ENCODE data around the gene SORL1.

The SORL1 gene

DNA sequence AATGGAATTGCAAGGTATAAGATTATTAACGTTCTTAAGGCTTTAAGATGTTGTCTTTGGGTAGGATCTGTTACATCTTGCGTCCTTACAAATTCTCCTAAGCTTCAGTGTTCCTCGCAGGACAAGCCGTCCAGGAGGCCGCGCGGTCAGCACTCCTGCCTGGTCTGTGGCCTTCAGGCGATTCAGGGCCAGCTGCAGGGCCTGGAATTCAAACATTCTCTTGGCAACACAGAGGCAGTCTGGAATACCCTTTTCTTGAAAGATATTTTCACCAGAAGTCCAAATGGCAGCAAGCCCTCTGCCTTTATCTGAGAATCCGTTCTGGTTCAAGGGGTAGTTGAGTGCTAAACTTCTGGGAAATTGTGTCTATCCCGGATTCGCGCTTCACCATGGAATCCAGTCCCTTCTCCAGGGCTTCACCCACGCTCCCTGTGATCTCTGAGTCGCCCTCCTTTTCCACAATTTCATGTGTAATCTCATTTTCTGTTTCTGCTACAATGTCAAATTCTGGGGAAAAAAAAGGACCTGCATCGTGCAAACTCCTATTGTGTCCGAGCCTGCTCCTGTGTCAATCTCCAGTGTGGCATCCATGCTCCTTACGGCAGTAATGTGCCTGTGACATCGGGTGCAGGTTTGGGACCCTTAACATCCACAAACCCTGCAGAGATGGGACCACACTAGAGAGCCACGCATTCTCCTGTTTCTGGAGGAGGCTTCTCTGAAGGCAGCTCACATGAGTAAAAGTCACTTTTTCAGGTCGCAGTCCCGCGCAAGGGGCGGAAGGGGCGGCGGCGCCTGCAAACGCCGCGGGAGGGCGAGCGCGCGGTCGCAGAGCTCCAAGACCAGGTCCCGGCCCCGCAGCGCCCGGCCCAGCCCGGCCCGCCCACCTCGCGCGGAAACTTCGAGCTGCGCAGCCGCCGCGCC, 25.4 kb upstream of the SORL1 start:
- peak; percentile 27 to 32 for DNase-seq (ENCODE audit: low read depth in 2 of 2)

- no peak for DNase-seq (ENCODE audit: low read depth in 2 of 2)
Observed at GRCh38 chr11:121427400-121427744, 24.7 kb upstream of the SORL1 start.

GRCh38 chr11:121429556-121429955, 22.6 kb upstream of the SORL1 start:
- DNase-seq (ENCODE audit: low read depth in 2 of 2): no peak

GRCh38 chr11:121431820-121432526, 20.1 kb upstream of the SORL1 start:
- no peak for DNase-seq (ENCODE audit: low read depth in 2 of 2)

DNA sequence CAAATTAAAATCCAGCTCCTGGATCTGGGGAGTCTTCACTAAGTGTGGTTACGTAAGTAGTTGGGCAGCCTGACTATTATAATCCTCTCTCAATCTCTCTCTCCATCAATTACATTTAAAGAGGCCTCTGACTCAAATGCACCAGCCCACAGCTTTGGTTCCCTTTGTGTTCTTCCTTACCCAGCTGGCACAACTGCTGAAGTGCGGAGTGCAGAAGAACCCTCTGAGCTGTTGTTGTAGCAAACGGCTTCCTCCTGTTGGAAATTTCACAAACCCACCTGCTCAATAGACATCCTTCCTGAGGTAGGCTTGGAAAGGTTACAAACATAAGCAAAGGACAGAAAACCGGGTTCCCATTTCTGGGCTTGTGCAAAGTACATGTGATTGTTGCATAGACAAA, 17.0 kb upstream of the SORL1 start:
- DNase-seq (ENCODE audit: low read depth in 2 of 2): no peak

GRCh38 chr11:121435551-121436511, 16.3 kb upstream of the SORL1 start:
- DNase-seq (ENCODE audit: low read depth in 2 of 2): no peak

DNA sequence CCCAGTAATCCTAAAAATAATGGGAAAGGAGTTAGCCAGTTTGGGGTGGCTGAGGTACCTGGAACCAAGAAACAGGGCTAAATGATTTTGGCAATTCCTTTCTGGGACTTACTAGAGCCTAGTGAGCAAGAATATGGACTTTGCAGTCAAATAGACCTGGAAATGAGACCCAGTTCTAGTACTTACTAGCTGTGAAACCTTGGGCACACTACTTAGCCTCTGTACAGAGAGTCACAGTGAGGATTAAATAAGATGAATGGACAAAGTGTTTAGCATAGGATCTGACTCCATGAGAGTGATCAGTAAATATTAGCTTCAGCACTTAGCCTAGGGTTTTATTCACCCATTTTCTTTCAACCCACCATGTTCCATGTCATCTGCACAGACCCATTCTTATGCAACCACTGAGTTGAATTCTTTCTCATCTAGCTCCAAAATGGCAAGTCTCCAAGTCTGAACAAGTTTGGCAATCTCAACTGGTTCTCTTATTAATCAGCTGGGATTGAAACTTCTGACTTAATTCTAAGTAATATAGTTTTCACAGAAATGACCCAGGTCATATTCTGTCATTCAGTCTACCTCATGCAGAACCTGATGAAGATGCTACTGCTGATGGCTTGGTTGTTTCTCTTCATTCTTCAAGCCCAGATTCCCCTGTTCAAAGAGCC, 15.0 kb upstream of the SORL1 start:
- no peak for DNase-seq (ENCODE audit: low read depth in 2 of 2)

DNA sequence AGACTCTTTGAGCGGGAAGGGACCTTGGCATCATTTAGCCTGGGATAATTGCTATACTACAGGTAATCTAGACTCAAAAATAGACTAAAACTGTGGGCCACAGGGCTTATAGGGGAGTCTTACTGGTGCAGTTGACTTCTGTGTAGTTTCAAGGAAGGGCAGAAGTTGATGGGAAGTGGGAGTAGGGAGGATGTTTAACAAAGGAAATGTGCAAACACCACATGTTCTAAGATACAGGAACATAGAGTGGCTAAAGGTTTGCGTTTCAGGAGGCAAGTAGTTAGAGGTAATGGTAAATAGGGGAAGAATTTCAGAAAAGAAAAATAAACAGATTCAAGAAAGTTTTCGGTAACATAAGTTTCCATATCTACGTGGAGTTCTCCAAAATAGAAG, 14.4 kb upstream of the SORL1 start:
- DNase-seq (ENCODE audit: low read depth in 2 of 2): no peak

GRCh38 chr11:121439337-121439736, 12.8 kb upstream of the SORL1 start:
- DNase-seq (ENCODE audit: low read depth in 2 of 2): no peak

- DNase-seq (ENCODE audit: low read depth in 2 of 2): no peak
Observed at GRCh38 chr11:121439759-121440158, 12.4 kb upstream of the SORL1 start.

- no peak for DNase-seq (ENCODE audit: low read depth in 2 of 2)
Observed at GRCh38 chr11:121441521-121441920, 10.6 kb upstream of the SORL1 start.

DNA sequence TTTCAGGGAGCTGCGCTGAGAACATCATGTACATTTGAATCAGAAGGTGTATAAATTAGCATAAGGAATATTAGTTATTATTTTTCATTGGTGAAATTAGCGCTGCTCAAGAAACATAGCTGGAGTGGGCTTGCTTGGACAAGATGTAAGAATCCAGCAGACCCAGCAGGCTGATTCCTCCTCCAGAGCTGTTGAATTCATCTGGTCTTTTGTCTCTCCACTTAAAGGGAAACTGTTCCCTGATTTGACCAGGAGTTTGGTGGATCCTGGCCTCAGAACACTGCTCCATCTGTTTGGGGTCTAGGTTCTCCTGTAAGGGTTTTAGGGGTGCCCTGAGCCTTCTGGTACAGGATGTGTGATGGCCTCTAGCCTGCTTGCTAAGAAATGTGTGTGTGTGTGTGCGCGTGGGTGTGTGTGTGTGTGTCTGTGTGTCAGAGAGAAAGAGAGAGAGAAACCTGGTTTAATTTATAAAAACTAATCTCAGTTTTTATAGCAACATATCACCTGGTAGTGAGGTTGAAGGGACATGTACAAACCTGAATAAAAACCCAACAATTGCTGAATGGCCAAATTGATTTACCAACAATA, 8.3 kb upstream of the SORL1 start:
- no peak for DNase-seq (ENCODE audit: low read depth in 2 of 2)

DNA sequence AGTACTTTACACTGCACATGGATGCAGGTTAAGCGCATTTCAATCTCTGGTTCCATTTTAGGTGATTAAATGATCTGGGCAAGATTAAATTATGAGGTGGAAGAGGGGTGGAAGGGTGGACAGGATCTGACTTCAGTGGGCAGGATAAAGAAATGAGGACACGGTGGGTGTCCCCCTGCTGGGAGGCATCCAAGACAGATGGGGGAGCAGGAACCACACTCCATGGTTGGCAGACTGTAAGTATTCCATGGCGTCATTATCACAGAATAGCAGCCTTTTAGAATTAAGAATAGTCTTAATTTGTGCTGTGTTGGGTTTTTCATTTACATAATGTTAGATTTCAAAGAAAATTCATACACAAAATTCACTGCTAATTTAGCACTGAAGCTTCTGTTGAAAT, 7.6 kb upstream of the SORL1 start:
- no peak for DNase-seq (ENCODE audit: low read depth in 2 of 2)

GRCh38 chr11:121445071-121445768, 6.9 kb upstream of the SORL1 start:
- no peak for DNase-seq (ENCODE audit: low read depth in 2 of 2)

- DNase-seq (ENCODE audit: low read depth in 2 of 2): no peak
Observed at GRCh38 chr11:121446752-121447156, 5.4 kb upstream of the SORL1 start.

GRCh38 chr11:121448011-121448410, 4.1 kb upstream of the SORL1 start:
- DNase-seq (ENCODE audit: low read depth in 2 of 2): no peak

DNA sequence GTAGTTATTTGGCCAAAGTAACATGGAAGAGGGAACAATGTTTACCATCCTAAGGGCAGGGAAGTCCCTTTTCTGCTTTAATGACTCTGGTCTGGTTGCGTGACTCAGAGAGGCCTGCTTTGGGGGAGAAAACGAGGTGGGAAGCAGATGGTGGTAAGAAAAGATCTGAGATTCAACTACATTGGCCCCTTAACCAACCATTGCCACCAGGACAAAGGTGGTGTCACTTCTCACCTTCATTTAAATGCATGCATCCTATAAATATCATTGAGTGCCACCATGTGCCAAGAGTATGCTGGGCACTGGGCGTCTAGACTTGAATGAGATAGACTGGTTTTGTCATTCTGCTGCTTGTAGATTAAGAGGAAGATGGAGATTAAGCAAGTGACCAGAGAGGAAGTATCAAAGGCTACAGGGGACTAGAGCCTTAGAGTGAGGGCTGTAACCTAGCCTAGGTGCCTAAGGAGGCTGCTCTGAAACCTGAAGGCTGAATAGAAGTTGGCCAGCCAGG, 3.6 kb upstream of the SORL1 start:
- DNase-seq (ENCODE audit: low read depth in 2 of 2): no peak

GRCh38 chr11:121449123-121449522, 3.0 kb upstream of the SORL1 start:
- DNase-seq (ENCODE audit: low read depth in 2 of 2): no peak

DNA sequence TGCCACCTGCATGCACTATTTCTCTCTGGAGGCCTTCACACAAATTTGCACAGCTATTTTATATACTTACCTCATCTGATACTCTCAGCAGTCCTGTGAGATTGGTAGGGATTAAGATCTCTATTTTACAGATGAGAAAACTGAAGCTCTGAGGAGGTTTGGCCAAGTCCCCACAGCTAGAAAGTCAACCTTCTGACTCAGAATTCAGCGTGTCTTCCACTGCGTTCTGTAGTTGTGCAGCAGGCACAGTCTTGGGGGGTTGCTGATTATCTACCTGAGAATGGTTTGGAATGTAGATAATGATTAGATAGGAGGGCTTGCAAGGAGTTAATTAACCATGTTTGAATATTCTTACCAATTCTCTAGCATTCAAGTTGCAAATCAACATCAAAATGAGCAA, 2.5 kb upstream of the SORL1 start:
- DNase-seq (ENCODE audit: low read depth in 2 of 2): no peak

DNA sequence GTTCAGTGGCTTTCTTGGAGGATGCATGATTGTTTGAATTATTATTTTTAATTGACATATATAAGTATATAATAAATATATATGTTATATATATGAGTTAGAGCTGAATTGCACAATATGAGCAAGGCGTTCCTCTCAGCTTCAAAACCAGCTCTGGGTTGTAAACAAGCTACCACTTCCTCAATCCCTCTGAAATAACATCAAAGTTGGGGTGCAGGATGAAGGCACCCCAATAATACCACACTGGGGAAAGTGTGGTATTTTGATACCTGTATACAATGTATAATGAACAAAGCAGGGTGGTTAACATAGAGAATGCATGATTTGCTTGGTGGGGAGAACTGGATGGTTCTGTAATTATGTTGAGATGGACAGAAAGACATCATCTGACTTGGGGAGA, 1.7 kb upstream of the SORL1 start:
- DNase-seq (ENCODE audit: low read depth in 2 of 2): no peak

All from stimulated activated CD8-positive, alpha-beta memory T cell treated with anti-CD3 and anti-CD28 coated beads, Interleukin-7, amount 100 ng/mL, for 1 hour (primary cell).